ENCODE measurements around the gene KLC3.

DNA sequence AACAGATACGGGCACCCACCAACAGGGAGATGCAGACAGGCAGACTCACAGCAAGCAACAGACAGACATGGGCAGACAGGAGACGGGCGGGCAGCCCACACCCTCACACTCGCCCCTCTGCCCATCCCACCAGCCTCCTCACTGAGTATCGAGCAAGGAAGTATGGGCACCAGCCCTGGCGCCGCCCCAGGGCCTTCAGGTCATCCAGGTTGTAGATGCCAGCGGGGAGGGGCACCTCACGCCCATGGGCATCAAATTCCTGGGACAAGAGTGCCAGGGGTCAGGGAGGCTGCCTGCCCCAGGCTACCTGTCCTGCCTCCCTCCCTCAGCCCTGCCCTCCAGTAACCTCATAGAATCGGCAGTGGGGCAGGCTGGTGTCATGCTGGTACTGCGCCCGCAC is 24.1 kb downstream of the KLC3 start:
- TF ChIP-seq, protein P1, sequence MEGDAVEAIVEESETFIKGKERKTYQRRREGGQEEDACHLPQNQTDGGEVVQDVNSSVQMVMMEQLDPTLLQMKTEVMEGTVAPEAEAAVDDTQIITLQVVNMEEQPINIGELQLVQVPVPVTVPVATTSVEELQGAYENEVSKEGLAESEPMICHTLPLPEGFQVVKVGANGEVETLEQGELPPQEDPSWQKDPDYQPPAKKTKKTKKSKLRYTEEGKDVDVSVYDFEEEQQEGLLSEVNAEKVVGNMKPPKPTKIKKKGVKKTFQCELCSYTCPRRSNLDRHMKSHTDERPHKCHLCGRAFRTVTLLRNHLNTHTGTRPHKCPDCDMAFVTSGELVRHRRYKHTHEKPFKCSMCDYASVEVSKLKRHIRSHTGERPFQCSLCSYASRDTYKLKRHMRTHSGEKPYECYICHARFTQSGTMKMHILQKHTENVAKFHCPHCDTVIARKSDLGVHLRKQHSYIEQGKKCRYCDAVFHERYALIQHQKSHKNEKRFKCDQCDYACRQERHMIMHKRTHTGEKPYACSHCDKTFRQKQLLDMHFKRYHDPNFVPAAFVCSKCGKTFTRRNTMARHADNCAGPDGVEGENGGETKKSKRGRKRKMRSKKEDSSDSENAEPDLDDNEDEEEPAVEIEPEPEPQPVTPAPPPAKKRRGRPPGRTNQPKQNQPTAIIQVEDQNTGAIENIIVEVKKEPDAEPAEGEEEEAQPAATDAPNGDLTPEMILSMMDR (IDR thresholded peaks at IDR 0.05): no peak
- TF ChIP-seq, protein P2, sequence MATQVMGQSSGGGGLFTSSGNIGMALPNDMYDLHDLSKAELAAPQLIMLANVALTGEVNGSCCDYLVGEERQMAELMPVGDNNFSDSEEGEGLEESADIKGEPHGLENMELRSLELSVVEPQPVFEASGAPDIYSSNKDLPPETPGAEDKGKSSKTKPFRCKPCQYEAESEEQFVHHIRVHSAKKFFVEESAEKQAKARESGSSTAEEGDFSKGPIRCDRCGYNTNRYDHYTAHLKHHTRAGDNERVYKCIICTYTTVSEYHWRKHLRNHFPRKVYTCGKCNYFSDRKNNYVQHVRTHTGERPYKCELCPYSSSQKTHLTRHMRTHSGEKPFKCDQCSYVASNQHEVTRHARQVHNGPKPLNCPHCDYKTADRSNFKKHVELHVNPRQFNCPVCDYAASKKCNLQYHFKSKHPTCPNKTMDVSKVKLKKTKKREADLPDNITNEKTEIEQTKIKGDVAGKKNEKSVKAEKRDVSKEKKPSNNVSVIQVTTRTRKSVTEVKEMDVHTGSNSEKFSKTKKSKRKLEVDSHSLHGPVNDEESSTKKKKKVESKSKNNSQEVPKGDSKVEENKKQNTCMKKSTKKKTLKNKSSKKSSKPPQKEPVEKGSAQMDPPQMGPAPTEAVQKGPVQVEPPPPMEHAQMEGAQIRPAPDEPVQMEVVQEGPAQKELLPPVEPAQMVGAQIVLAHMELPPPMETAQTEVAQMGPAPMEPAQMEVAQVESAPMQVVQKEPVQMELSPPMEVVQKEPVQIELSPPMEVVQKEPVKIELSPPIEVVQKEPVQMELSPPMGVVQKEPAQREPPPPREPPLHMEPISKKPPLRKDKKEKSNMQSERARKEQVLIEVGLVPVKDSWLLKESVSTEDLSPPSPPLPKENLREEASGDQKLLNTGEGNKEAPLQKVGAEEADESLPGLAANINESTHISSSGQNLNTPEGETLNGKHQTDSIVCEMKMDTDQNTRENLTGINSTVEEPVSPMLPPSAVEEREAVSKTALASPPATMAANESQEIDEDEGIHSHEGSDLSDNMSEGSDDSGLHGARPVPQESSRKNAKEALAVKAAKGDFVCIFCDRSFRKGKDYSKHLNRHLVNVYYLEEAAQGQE (IDR thresholded peaks at IDR 0.05; ENCODE audit: insufficient read depth in 1 of 2, low read depth in 2 of 2, low read length in 1 of 2): no peak
- TF ChIP-seq POLR2AphosphoS5 (IDR thresholded peaks at IDR 0.05; ENCODE audit: low read depth, low read length) (no peak), TCF7L2 (IDR thresholded peaks at IDR 0.05; ENCODE audit: low read depth, low read length) (no peak), SIN3A (IDR thresholded peaks at IDR 0.05; ENCODE audit: borderline replicate concordance, insufficient read depth, low read depth, low read length) (no peak)

All from Panc1 (cell line).